Activated CD4-positive, alpha-beta T cell treated with anti-CD3 and anti-CD28 coated beads for 24 hours (primary cell): ENCODE data around the gene AGRN.
"Not testable (repeated sequence)": the region's sequence is repeated elsewhere in the genome, so short reads cannot be mapped to it uniquely, and the experiment has no call there.

Experiments used
- DNase-seq, 2 donors: peaks; one replicate each; pipeline ENCODE4 v3.0.0-alpha.2; 2020; ENCODE audit warnings: low read depth in 2 of 2

The AGRN gene

GRCh38 chr1:1051127-1051810, 31.3 kb downstream of the AGRN start:
- no peak for DNase-seq

DNA sequence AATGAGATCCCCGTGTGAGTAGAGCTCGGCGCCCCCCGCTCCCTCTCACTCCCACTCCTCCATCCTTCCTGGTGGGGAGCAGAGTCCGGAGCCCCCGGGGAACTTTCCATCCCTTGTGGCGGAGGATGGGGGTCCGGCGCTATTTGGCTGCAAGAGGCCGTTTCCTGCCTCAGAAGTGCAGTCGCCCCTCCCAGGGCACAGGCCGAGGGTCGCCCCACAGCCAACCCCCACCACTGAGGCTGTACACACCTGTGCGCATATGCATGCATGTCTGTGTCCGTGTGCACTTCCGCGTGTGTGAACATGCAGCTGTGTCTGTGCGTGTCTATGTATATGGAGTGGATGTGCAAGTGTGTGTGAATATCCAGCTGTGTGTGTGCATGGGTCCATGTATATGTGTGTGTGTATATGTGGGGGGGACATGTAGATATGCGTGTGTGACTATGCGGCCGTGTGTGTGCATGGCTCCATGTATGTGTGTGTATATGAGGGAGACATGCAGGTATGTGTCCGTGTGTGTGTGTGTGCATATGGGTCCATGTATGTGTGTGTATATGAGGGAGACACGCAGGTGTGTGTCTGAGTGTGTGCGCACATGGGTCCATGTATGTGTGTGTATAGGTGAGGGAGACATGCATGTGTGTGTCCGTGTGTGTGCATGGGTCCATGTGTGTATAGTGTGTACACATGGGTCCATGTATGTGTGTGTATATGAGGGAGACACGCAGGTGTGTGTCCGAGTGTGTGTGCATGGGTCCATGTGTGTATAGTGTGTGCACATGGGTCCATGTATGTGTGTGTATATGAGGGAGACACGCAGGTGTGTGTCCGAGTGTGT, 32.3 kb downstream of the AGRN start:
- DNase-seq, result no peak

GRCh38 chr1:1053022-1053421, 33.1 kb downstream of the AGRN start:
- no peak for DNase-seq

DNA sequence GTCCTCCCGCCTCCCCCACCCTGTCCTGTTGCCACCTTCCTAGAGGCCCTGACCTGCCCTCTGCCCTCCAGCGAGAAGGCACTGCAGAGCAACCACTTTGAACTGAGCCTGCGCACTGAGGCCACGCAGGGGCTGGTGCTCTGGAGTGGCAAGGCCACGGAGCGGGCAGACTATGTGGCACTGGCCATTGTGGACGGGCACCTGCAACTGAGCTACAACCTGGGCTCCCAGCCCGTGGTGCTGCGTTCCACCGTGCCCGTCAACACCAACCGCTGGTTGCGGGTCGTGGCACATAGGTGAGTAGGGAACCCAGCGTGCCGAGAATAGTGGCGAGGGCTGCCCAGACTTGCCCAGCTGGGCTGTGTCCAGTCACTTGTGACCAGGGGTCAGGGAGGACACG, 33.8 kb downstream of the AGRN start:
- no peak for DNase-seq

GRCh38 chr1:1054099-1054700, 34.3 kb downstream of the AGRN start:
- no peak for DNase-seq

DNA sequence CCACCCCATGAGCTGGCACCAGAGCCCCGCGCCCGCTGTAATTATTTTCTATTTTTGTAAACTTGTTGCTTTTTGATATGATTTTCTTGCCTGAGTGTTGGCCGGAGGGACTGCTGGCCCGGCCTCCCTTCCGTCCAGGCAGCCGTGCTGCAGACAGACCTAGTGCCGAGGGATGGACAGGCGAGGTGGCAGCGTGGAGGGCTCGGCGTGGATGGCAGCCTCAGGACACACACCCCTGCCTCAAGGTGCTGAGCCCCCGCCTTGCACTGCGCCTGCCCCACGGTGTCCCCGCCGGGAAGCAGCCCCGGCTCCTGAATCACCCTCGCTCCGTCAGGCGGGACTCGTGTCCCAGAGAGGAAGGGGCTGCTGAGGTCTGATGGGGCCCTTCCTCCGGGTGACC, 35.1 kb downstream of the AGRN start:
- DNase-seq, result no peak

GRCh38 chr1:1055841-1056736, 36.2 kb downstream of the AGRN start:
- DNase-seq, result no peak

- not testable (repeated sequence) for DNase-seq
Measured at GRCh38 chr1:1057769-1058087, 37.8 kb downstream of the AGRN start.

- no peak for DNase-seq
Measured at GRCh38 chr1:1058088-1058905, 38.4 kb downstream of the AGRN start.

DNA sequence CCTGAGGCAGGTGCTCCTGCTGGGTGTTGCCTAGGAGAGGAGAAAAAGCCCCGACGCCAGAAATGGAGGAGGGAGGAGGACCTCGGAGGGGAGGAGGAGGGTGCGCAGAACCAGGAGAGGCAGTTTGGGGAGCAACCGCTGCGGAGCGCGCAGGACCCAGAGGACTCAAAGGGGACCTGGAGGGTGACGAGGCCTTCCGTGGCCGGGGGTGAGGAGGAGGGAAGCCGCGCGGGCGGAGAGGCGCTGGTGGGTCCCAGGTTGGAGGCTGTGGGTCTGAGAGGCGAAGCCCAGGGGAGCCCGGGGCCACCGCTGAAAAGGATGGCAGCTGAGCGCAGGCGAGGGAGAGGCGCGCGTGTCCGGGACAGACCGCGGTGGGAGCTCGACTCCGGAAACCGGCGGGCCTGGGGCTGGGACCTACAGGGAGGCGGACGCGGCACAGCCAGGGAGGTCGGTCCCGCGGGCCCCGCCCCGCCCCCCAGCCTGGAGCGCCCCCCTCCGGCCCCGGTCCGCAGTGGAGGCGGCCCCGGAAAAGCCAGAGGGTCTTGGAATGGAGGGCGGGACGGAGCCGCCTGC, 39.1 kb downstream of the AGRN start:
- peak in 1 of 2 donors; percentile 25 for DNase-seq

GRCh38 chr1:1059494-1060280, 39.8 kb downstream of the AGRN start:
- DNase-seq, result peak; percentile 90 to 91

GRCh38 chr1:1060281-1061000, 40.5 kb downstream of the AGRN start:
- DNase-seq, result no peak

- no peak for DNase-seq
Measured at GRCh38 chr1:1061682-1062345, 41.9 kb downstream of the AGRN start.

- no peak for DNase-seq
Measured at GRCh38 chr1:1062348-1063163, 42.6 kb downstream of the AGRN start.

- no peak for DNase-seq
Measured at GRCh38 chr1:1063261-1063944, 43.5 kb downstream of the AGRN start.

DNA sequence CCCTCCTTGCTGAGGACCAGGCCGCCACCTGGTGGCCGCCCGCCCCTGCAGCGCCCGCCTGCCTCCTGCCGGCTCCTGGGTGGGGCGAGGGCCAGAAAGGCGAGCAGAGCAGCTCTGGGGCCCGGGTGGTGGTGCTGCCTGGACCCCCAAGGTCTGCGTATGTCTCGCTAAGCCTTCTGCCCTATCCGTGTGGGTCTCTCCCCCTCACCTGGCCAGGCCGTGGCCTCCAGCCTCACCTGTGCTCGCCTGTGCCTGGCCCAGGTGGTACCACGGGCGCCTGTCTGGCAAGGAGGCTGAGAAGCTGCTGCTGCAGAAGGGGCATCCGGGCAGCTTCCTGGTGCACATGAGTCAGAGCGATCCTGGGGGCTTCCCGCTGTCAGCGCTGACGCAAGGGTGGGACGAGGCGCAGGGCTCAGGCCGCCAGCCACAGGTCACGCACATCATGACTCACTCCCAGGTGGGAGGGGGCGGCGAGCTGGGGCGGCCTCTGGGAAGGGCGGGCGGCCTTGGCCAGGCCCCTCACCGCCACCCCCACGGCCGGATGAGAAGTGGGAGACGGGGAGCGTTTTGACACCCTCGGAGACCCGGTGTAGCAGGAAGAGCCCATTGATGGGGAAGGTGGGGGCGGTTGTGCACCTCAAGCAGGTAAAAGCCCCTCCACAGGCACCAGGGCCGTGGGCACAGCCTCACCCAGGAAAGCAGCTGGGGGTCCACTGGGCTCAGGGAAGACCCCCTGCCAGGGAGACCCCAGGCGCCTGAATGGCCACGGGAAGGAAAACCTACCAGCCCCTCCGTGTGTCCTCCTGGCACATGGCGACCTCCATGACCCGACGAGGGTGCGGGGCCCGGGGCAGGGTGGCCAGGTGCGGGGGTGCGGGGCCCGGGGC, 44.3 kb downstream of the AGRN start:
- DNase-seq, result peak; percentile 77 to 84
